Fibroblast of mammary gland (primary cell): ENCODE data around the gene PIAS3.
A peak's percentile ranks its signal among the peaks of the same experiment; 100 is the strongest.

Experiments used
- DNase-seq: peaks from one replicate; pipeline ENCODE4 v3.0.0-alpha.2; 2010; ENCODE audit warnings: low read depth
- H3K4me3 ChIP-seq: 2 replicates; pipeline ENCODE4 v1.5.1; 2011; ENCODE audit warnings: low read depth, mild to moderate bottlenecking, low read length, moderate library complexity; ENCODE audit not compliant: control insufficient read depth
- CTCF ChIP-seq: conservative IDR thresholded peaks from 2 replicates; pipeline ENCODE4 v1.5.1; 2011; ENCODE audit warnings: low read depth, low read length, inconsistent platforms; ENCODE audit not compliant: control insufficient read depth, insufficient read depth

Gene PIAS3

GRCh38 chr1:145806408-145806807, 52.5 kb downstream of the PIAS3 start:
- no peak for TF ChIP-seq CTCF

GRCh38 chr1:145805057-145805456, 53.8 kb downstream of the PIAS3 start:
- no peak for TF ChIP-seq CTCF
- peak; percentile 59 for DNase-seq
- no peak overlapping the region for H3K4me3 ChIP-seq

More at GRCh38 chr1:145806408-145806807, 52.5 kb downstream of the PIAS3 start:
- no peak for DNase-seq
- H3K4me3 ChIP-seq = no peak overlapping the region

- no peak for TF ChIP-seq CTCF
- DNase-seq = no peak
- H3K4me3 ChIP-seq = no peak overlapping the region
Measured at GRCh38 chr1:145804235-145805045, 54.4 kb downstream of the PIAS3 start.

GRCh38 chr1:145799806-145800205, 59.1 kb downstream of the PIAS3 start:
- H3K4me3 ChIP-seq = no peak overlapping the region
- no peak for TF ChIP-seq CTCF
- no peak for DNase-seq
